OCI-LY1 (cell line): ENCODE measurements around the gene COL19A1.

ENCODE experiments used
- H2AFZ ChIP-seq: fragments of 200-600 bp; sonication (generic), shearing (Covaris generic); 2 replicates; pipeline ENCODE4 v1.6.0; 2014; ENCODE audit warnings: antibody characterized with exemption, mild to moderate bottlenecking, low read length
- H3F3A ChIP-seq: fragments of 200-600 bp; sonication (generic), shearing (Covaris generic); 2 replicates; pipeline ENCODE4 v1.6.0; 2014; ENCODE audit warnings: mild to moderate bottlenecking, antibody characterized with exemption, low read length, moderate library complexity; ENCODE audit not compliant: insufficient read depth
- H3K27ac ChIP-seq: fragments of 200-600 bp; sonication (generic); 2 replicates; pipeline ENCODE4 v1.5.1; 2014; ENCODE audit warnings: low read length, mixed run types, mild to moderate bottlenecking, low read depth; ENCODE audit not compliant: poor library complexity, severe bottlenecking
- H3K27me3 ChIP-seq: fragments of 200-600 bp; sonication (generic); 2 replicates; pipeline ENCODE4 v1.6.0; 2014; ENCODE audit warnings: antibody characterized with exemption, mild to moderate bottlenecking, low read length, moderate library complexity; ENCODE audit not compliant: insufficient read depth
- H3K36me3 ChIP-seq: fragments of 200-600 bp; sonication (generic); 2 replicates; pipeline ENCODE4 v1.6.1; 2014; ENCODE audit warnings: mild to moderate bottlenecking, antibody characterized with exemption, low read length, moderate library complexity, mixed read lengths; ENCODE audit not compliant: insufficient read depth
- H3K4me1 ChIP-seq: fragments of 200-600 bp; sonication (generic); 2 replicates; pipeline ENCODE4 v1.5.1; 2014; ENCODE audit warnings: mild to moderate bottlenecking, low read length, moderate library complexity; ENCODE audit not compliant: insufficient read depth, severe bottlenecking
- H3K4me2 ChIP-seq: fragments of 200-600 bp; sonication (generic), shearing (Covaris generic); 2 replicates; pipeline ENCODE4 v1.6.1; 2014; ENCODE audit warnings: low read length
- H3K4me3 ChIP-seq: fragments of 200-600 bp; sonication (generic); 2 replicates; pipeline ENCODE4 v1.5.1; 2014; ENCODE audit warnings: low read length, low read depth, mild to moderate bottlenecking, mixed read lengths; ENCODE audit not compliant: poor library complexity, severe bottlenecking
- H3K79me2 ChIP-seq: fragments of 200-600 bp; shearing (Covaris generic); 2 replicates; pipeline ENCODE4 v1.6.1; 2016; ENCODE audit warnings: mixed run types, low read length, mixed read lengths; ENCODE audit not compliant: insufficient read depth
- H3K9ac ChIP-seq: fragments of 200-600 bp; sonication (generic), shearing (Covaris generic); 2 replicates; pipeline ENCODE4 v1.6.1; 2014; ENCODE audit warnings: mild to moderate bottlenecking, low read length, mixed read lengths
- H3K9me2 ChIP-seq: fragments of 200-600 bp; sonication (generic), shearing (Covaris generic); 2 replicates; pipeline ENCODE4 v1.6.1; 2014; ENCODE audit warnings: low read depth, mild to moderate bottlenecking, low read length, mixed read lengths
- H3K9me3 ChIP-seq: fragments of 200-600 bp; shearing (Covaris generic); 2 replicates; pipeline ENCODE4 v1.6.1; 2014; ENCODE audit warnings: low read length, mixed read lengths
- H4K20me1 ChIP-seq: fragments of 200-600 bp; sonication (generic), shearing (Covaris generic); 2 replicates; pipeline ENCODE4 v1.6.0; 2016; ENCODE audit warnings: mild to moderate bottlenecking, low read length; ENCODE audit not compliant: insufficient read depth
- EZH2 ChIP-seq: fragments of 200-600 bp; sonication (generic), shearing (Covaris generic); IDR thresholded peaks from 2 replicates; pipeline ENCODE4 v1.8.0; 2017; ENCODE audit warnings: borderline replicate concordance, mixed run types, mild to moderate bottlenecking, antibody characterized with exemption, low read length, moderate library complexity, mixed read lengths
- TF ChIP-seq, protein P1 (sequence below): fragments of 200-600 bp; sonication (generic), shearing (Covaris generic); IDR thresholded peaks from 2 replicates; pipeline ENCODE4 v1.5.1; 2017; ENCODE audit warnings: mild to moderate bottlenecking, antibody characterized with exemption, low read length, moderate library complexity, mixed read lengths

The COL19A1 gene

DNA sequence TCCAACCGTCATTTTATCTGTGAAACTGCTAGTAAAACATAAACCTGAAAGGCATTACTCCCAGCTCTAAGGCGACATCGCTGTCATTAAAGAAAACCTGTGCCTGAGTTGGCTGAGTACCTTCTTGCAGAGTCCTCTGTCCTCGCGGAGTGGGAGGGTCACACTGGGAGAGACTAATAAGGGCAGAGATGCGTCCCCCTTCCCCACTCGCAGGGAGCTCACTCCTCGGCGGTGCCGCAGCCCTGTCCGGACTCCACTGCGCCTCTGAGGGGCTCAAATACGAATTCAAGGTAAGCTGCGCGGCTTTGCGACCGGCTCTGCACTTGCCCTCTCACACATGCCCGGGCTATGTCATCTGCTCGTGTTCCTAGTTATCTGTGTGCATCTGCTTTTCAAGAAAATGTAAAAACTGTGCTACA, at the start of gene COL19A1:
COL19A1 (plus strand) TSS at position 206 of the 419 bp plus-strand sequence. CDS start 13,012 bp downstream, outside the sequence.
- H3K36me3 ChIP-seq = no peaks in the 10 kb centered on the region
- no peak within 1 kb of the TSS for H3K27ac ChIP-seq
- no peak within 1 kb of the TSS; the same call in 1 of the 2 replicates for H3K9ac ChIP-seq
- H4K20me1 ChIP-seq = no peaks in the 10 kb centered on the region
- peak within 1 kb of the TSS; percentile 56 for H3K4me3 ChIP-seq
- H3K4me2 ChIP-seq = peak within 1 kb of the TSS; percentile 71
- no peaks in the 10 kb centered on the region for H3K9me2 ChIP-seq
- H2AFZ ChIP-seq = no peak within 1 kb of the TSS
- no peaks in the 10 kb centered on the region for H3K9me3 ChIP-seq
- peaks cover 13% of the 10 kb centered on the region for H3K4me1 ChIP-seq
- H3F3A ChIP-seq = no peaks in the 10 kb centered on the region
- no peak for TF ChIP-seq EZH2
- TF ChIP-seq, protein P1, sequence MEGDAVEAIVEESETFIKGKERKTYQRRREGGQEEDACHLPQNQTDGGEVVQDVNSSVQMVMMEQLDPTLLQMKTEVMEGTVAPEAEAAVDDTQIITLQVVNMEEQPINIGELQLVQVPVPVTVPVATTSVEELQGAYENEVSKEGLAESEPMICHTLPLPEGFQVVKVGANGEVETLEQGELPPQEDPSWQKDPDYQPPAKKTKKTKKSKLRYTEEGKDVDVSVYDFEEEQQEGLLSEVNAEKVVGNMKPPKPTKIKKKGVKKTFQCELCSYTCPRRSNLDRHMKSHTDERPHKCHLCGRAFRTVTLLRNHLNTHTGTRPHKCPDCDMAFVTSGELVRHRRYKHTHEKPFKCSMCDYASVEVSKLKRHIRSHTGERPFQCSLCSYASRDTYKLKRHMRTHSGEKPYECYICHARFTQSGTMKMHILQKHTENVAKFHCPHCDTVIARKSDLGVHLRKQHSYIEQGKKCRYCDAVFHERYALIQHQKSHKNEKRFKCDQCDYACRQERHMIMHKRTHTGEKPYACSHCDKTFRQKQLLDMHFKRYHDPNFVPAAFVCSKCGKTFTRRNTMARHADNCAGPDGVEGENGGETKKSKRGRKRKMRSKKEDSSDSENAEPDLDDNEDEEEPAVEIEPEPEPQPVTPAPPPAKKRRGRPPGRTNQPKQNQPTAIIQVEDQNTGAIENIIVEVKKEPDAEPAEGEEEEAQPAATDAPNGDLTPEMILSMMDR = no peak
- H3K79me2 ChIP-seq = no peaks in the 10 kb centered on the region
- no peaks in the 10 kb centered on the region for H3K27me3 ChIP-seq

DNA sequence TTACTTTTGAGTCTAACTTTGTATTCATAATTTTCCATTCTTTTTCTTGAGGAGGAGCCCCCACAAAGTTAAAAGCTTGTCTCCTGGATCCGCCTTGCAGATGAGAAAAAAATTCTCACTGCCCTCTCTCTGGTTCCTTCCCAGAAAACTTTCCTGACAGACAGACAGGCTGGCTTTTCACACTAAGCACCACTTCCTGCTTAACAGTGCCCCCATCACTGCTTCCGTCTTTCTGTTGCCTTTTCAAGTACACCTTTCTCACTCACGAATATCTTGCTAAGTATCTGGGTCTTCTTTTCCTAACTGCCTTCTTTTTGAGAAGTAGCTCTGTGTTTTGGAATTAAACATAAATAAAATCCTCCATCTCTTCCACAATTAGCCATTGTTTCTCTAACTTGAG, 49.8 kb upstream of the COL19A1 start:
- TF ChIP-seq EZH2 = no peak
- TF ChIP-seq, protein P1 = peak; percentile 23; the same call in 1 of the 2 replicates
- Histone ChIP-seq H3K4me3 (peak overlapping the region; percentile 22), H4K20me1 (no peaks in the 10 kb centered on the region), H3K4me2 (peak overlapping the region; percentile 59), H3K9me3 (no peaks in the 10 kb centered on the region), H3K9ac (peak overlapping the region; percentile 9; the same call in 1 of the 2 replicates), H3K36me3 (no peaks in the 10 kb centered on the region), H3K27me3 (no peaks in the 10 kb centered on the region), H2AFZ (peak overlapping the region; percentile 96), H3F3A (no peaks in the 10 kb centered on the region), H3K27ac (peak overlapping the region; percentile 54), H3K9me2 (no peaks in the 10 kb centered on the region), H3K4me1 (peaks cover 45% of the 10 kb centered on the region), H3K79me2 (no peaks in the 10 kb centered on the region)

DNA sequence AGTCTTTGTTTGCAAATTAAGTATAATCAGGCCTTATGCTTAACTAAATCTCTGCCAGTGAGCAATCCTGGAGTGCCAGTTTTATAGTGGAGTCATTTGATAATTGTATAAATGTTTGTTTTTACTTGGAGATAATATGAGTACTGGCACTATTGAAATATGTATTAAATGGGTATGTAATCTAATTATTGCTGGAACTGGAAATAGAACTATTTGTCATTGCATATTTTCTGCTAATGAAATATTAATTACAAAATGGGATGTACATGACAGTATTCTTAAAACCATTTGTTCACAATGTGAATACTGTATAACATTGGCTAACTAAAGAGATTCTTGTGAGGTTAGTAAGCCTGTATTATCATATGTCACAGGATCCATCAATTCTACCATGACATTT, 49.0 kb upstream of the COL19A1 start:
- Histone ChIP-seq H3K27me3 (no peaks in the 10 kb centered on the region), H4K20me1 (no peaks in the 10 kb centered on the region), H3F3A (no peaks in the 10 kb centered on the region), H3K79me2 (no peaks in the 10 kb centered on the region), H3K36me3 (no peaks in the 10 kb centered on the region), H3K4me1 (peaks cover 45% of the 10 kb centered on the region), H3K4me2 (no peak overlapping the region), H3K27ac (no peak overlapping the region), H3K9ac (no peak overlapping the region), H2AFZ (no peak overlapping the region), H3K9me2 (no peaks in the 10 kb centered on the region), H3K9me3 (no peaks in the 10 kb centered on the region), H3K4me3 (no peak overlapping the region)
- TF ChIP-seq, protein P1 = no peak
- no peak for TF ChIP-seq EZH2
